ENCODE data around the gene CPEB2.
"Not testable (repeated sequence)": the region's sequence is repeated elsewhere in the genome, so short reads cannot be mapped to it uniquely, and the experiment has no call there.

CPEB2 gene

DNA sequence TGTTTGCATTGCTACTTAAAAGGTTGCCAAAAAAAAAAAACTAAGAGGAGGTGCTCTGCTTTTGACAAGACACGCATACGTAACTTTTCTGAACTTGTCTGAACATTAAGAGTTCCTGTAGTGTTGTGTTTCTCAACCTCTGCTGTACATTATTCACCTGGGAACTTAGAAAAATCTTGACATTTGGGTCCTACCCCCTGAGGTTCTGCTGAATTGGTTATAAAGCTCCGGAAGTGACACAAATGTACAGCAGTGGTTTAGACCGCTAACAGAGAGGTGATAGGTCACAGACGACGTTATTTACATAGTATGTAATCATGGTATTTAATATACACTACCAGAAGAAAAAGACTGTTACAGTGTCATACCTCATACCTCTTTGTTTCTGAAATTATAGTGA, 61.1 kb downstream of the CPEB2 start:
- no peak for DNase-seq

DNA sequence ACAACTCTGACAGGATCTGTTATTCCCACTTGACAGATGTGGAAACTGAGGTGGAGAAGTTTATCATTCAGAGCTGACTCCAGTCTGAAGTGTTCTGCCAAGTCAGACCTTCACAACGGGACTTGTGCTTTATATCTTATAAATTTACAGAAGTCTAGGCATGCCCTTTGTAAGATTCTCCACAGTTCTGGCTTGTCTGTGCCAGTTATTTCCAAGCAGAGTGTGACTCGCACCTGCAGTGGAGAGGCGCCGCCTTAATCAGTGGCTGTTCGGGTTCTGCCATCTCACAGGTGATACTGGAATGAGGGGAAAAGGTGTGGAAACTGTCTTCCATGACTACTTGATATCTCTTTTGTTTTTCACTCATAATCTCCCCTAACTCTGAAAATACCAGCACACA, 63.2 kb downstream of the CPEB2 start:
- no peak for DNase-seq

DNA sequence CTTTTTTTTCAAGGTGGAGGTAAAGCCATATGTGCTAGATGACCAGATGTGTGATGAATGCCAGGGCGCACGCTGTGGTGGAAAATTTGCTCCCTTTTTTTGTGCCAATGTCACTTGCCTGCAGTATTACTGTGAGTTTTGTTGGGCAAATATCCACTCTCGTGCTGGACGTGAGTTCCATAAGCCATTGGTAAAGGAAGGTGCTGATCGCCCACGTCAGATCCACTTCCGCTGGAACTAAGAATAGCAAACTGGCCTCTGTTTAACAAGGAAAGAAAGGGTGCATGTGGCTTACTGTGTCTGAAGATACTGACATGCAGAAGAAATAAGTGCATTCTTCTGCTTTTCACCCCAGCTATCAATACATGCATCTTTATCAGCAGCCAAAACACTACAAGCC, 63.9 kb downstream of the CPEB2 start:
- DNase-seq = no peak

DNA sequence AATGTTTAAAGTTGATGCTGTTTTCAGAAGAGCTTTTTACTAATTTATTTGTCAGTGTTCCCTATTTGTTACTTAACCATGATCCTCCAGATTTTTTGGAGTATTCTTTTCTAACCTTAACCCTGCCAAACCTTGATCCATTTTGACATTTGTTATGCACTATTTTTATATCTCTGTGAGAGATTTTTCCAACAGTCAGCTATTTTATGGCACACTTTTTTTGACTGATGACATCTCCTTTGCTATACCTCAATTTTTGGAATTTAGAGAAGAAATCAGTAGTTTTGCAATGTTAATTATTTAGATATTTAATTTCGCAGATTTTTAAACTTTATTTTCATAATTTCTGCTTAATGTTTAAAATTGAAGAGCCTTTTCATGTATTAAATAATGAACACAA, 66.0 kb downstream of the CPEB2 start:
- DNase-seq = no peak

DNA sequence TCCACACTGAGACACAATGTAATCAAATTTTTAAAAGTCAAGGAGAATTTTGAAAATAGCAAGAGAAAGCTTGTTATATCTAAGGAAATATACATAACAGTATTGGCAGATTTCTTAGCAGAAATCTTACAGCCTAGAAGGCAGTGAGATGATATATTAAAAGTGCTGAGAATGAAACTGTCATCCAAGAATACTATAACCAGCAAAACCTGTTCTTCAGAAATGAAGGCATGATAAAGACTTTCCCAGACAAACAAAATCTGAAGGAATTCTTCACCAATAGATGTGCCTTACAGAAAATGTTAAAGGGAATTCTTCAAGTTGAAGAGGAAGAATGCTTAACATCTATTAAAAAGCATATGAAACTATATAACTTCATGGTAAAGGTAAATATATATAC, 73.6 kb downstream of the CPEB2 start:
- DNase-seq = no peak

DNA sequence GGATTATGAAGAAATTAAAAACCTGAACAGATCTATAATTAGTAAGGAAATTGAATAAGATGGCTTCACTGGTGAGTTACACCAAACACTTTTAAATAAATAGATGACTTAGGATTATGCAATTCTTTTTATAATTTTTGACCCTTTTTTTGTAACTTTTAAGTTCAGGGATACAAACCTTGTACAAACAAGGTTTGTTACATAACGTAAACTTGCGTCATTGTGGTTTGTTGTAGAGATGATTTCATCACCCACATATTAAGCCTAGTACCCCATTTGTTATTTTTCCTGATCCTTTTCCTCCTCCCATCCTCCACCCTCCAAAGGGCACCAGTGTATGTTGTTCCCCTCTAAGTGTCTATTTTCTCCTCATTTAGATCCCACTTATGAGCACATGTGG, 75.7 kb downstream of the CPEB2 start:
- no peak for DNase-seq

DNA sequence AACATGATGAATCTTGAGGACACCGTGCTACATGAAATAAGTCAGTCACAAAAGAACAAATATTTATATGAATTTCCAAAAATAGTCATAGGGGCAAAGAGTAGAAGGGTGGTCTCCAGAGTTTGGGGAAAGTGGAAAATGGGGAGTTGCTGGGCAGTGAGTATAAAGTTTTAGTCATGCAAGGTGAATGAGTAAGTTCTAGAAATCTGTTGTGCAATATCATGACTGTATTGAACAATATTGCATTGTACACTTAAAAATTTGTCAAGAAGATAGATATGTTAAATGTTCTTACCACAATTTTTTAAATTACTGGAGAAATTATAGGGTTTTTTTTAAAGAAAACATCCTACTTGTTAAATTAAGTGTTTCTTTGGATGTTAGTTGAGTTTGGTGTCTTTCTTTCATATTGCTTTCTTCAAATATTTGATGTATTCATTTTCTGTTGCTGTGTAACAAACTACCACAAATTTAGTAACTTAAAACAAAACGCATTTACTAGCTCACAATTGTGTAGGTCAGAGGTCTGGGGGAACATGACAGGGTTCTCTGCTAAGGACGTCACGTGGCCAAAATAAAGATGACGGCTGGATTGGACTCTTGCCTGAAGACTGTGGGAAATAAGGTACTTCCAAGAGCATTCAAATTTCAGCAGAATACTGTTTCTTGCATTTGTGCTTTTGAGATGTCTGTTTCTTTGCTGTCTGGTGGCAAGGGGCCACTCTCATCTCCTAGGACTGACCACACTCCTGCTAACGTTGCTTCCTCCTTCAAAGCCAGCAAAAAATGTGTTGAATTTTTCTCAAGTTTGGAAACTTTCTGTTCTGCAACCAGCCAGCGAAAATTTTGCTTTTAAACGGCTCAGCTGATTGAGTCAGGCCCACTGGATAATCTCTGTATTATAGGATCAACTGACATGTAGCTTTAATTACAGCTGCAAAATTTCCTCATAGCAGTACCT, 76.7 kb downstream of the CPEB2 start:
- DNase-seq = no peak

DNA sequence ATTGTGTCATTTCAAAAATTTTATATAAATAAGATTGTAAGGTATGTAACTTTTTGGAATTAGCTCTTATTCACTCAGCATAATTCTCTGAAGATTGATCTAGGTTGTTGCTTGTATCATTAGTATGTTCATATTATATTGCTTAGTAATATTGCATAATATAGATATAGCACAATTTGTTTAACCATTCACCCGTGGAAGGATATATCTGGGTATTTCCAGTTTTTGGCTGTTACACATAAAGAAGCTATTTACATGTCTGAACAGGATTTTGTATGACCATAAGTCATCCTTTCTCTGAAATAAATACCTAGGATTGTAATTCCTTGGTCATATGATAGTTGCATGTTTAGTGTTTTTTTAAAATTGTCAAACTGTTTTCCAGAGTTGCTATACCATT, 82.5 kb downstream of the CPEB2 start:
- DNase-seq = no peak

DNA sequence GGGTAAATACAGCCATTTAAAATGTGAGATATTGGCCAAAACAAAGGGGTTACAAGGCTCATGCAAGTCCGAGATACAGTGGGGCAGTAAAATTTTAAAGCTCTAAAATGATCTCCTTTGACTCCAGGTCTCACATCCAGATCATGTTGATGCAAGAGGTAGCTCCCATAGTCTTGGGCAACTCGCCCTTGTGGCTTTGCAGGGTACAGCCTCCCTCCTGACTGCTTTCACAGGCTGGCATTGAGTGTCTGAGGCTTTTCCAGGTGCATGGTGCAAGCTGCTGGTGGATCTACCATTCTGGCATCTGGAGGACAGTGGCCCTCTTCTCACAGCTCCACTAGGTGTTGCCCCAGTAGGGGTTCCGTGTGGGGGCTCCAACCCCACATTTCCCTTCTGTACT, 83.5 kb downstream of the CPEB2 start:
- not testable (repeated sequence) for DNase-seq

DNA sequence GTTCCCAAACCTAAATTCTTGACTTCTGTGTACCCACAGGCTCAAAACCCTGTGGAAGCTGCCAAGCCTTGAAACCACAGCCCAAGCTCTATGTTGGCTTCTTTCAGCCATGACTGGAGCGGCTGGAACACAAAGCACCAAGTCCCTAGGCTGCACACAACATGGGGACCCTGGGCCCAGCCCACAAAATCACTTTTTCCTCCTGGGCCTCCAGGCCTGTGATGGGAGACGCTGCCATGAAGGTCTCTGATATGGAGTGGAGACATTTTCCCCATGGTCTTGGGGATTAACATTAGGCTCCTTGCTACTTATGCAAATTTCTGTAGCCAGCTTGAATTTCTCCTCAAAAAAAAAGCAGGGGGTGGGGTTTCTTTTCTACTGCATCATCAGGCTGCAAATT, 84.0 kb downstream of the CPEB2 start:
- not testable (repeated sequence) for DNase-seq

DNA sequence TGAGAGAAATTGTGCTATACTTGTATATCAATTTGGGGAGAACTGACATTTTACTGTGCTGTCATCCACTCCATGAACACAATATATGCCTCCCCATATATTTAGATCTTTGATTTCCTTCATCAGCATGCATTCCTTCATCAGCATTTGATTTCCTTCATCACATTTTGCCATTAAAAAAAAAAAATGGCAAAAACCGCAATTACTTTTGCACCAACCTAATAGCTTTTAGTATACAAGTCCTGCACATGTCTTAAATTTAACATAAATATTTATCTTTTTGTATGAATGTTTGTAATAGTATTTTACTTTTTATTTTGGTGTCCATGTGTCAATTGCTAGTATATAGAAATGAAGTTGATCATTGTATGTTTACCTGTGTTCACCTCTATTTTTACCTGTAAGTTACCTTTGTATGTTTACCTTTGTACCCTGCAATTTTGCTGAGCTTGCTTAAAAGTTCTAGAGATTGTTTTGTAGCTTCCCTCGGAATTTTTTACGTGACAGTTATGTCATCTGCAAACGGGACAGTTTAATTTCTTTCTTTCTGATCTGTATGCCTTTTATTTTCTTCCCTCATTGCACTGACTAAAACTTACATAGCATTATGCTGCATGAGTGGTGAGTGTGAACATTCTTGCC, 86.2 kb downstream of the CPEB2 start:
- no peak for DNase-seq

DNA sequence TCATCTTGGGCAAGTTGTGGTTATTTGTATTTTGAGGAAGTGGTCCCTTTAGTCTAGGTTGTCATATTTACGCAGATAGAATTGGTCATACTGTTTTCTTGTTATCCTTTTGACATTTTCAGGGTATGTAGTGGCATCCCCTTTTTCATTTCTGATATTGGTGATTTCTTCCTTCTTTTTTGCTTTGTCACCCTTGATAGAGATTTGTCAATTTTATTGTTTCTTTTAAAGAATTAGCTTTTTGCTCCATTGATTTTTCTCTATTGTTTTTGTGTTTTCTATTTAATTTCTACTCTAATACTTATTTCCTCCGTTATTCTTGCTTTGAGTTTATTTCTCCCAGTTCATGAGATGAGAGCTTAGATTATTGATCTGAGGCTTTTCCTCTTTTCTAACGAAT, 87.7 kb downstream of the CPEB2 start:
- DNase-seq = no peak

DNA sequence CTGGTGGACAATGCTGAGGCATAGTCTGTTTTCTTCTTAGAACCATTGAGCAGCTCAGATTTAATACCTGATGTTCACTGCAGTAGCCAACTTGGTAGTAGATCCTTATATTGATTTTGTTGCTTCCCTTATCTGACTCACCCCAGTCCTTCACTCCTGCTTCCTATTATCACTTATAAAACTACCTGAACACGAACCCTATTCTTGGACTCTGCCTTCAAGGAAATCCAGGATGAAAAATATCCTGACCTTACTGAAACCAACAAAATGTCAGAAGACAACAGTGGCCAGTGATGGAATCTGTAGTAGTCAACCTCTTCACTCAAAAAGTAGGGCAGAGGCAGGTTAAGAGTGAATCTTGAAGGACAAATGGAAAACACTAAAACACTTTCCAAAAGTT, 98.1 kb downstream of the CPEB2 start:
- DNase-seq = no peak

DNA sequence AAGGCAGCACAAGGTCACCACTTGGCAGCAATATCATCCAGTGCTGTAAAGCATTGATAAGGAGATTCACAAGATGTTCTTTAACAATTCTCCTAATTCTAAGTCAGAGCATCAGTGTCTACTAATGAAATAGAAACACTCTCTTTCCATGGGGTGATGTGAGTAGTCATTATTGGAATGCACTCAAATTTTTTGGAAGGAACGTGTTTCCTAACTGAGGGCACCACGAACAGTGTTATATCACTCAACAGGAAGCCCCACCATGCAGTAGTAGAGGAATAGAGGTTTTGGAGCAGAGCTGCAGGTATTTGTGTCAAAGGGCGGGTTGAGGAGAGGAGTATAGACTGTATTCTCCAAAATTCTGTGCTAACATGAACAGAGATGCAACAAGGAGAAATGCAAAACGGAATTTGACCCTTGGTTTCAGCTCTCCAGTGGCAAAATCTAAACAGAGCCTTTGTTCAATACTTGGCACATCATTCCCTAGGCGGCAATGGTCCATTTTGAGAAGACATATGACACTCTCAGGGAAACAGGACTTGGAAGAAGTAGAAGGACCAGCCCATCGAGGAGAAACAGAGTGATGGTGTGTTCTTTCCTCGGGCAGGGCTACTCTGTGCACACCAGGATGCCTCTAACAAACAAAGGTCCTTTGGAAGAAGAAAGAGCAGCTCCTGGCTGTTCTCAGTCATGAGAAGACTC, 98.9 kb downstream of the CPEB2 start:
- no peak for DNase-seq

DNA sequence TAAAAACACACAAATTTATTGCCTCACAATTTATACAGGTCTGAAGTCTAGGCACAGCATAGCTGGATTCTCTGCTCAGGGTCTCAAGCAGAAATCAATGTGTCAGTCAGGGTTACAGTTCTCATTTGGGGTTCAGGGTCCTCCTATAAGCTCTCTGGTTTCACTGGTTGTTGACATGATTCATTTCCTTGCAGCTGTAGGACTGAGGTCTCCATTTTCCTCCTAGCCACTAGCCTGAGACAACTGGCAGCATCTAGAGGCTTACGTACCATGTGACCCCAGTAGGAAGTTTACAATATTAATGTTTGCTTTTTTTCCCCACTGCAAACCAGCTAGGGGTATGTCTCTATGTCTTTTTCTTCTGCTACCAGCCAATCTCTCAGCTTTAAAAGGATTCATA, 102.5 kb downstream of the CPEB2 start:
- no peak for DNase-seq

DNA sequence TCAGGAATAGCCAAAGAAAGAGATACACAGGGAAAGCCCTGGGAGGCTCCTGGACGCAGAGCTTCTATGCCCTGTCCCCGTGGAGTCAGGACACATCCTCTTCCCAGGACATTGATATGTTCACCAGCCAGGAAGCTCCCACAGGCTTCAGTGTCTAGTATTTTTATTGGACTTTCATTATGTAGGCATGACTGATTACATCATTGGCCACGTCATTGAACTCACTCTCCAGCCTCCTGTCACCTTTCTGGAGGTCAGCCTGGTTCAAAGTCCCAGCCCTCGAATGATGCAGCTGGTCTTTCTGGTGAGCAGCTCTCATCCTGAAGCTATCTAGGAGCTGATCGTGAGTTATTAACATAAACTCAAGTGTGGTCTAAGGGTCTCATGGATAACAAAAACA, 104.1 kb downstream of the CPEB2 start:
- DNase-seq = no peak

DNA sequence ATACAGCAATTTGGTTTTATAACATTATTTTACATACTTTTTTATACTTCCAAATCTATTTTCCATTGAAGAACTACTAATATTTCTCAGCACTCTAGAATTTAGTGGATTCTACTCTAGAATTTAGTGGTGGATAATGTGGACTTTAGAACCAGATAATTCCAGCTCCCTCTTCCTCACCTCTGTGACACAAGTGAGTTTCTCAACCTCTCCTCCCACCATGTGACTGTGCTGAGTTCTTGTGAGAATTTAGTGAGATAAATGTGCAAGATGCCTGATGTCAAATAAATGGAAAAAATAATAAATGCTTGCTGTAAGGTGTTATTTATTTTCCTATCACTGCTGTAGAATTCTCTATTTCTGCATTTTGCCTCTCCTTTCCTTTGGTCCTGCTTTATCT, 107.3 kb downstream of the CPEB2 start:
- no peak for DNase-seq

DNA sequence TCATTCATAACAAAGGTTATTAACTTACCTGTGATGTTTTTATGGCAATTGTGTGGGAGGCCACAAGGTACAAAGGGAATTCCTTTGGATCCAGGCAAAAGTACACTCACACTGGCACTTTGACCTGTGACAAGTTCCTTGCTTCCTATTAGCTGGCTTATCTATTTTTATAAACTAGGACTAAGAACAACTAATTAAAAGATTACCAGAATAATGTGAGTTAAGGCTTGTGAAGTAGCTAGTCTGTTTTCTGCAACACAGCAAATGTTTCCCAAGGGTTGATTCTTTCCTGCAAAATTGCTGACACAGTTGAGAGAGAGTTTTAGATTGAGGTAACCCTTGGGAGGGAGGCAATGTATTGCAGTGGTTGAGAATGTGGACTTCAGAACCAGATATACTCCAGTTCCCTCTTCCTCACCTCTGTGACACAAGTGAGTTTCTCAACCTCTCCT, 107.9 kb downstream of the CPEB2 start:
- DNase-seq = no peak

DNA sequence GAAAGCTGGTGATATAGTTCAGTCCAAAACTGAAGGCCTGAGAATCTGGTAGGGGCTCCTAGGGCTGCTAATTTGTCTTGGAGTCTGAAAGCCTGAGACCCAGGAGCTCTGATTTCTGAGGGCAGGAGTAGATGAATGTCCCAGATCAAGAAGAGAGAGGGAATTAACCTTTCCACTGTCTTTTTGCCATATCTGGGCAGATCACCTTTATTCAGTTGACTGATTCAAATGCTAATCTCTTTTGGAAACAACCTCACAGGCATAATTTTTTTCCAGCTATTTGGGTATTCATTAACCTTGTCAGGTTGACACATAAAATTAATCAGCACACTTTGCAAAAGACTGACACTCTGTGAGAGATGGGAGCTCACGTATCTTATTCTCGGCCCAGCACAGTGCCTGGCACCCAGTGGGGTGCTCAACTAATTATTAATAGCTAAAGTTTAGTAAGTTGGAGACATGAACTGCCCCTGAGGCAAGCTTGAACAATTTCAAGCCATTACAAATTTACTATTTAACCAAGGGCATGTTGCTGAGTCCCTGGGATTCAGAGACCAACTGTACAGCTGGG, 114.3 kb downstream of the CPEB2 start:
- no peak for DNase-seq

DNA sequence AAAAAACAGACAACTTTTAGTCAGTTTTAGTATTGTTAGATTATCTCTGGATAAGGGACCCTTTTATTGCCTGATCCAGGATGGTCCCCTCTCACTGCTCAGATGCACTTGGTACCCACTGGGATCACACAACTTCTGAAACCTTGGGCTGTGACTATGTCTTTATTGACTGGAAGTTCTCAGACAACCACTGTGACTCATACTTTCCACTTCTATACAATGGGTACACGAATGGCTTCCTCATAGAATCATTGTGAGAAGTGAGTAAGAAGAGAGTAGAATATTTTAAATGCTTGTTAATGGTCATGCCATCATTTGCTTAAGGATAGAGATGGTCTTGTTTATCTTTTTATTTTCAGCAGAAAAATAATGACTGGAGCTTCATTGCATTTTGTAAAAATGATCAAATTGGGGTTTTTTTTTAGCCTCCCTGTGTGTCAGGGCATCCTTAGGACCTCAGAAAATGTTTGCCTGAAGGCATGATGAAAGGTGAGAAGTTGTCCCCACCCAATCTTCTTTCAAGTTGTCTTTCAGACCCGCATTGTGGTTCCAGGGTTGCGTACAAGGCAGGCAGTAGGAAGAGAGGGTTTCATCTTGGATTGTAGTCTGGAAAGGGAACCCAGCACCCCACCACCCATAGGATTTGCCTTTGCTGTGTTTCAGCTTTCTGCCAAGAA, 115.1 kb downstream of the CPEB2 start:
- no peak for DNase-seq

DNA sequence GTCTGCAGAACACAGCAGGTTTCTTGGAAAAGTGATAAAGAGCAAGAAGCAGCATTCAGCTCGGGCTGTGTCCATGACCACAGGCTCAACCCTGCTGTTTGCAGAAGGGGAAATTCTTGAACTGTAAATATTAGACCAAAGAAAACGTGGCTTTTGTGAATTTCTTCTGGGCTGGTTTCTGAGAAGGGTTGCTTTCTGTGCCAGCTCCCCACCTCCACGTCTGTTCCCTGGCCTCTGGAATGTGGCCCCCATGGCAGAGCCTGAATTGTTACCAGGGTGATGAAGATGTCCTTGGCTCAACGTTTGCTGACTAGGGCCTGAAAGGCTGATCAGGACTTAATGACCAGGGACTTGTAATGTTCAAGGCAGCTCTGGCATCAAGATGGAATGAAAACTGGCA, 116.0 kb downstream of the CPEB2 start:
- no peak for DNase-seq
